Calu3 (cell line): ENCODE results near the gene PLEKHG1. TPM values are rescaled to one million over a fixed set of nuclear protein-coding genes. Genes with fewer than 3 reads are reported as not detected.

Experiments used
- BruUV-seq: library from RNA; stranded (reverse); fragments of 400-500 nt; replicated peaks from 2 replicates; lab custom pipeline; 2021; lab: Mats Ljungman, UMichigan
- CTCF ChIA-PET: fragments of 300-600 bp; sonication (Branson Sonifier 250); formaldehyde crosslinking; loops from one replicate; lab custom pipeline; 2022; ENCODE audit warnings: antibody characterized with exemption; lab: Charles Lee
- DNase-seq: peaks from one replicate; pipeline ENCODE4 v3.0.0; 2022
- H3K27ac Mint-ChIP-seq: one replicate; pipeline ENCODE4 v1.8.0; 2022; ENCODE audit warnings: mixed read lengths; ENCODE audit not compliant: unreplicated experiment
- H3K27me3 Mint-ChIP-seq: one replicate; pipeline ENCODE4 v1.8.0; 2022; ENCODE audit warnings: mixed read lengths; ENCODE audit not compliant: unreplicated experiment
- H3K36me3 Mint-ChIP-seq: one replicate; pipeline ENCODE4 v1.8.0; 2022; ENCODE audit warnings: mild to moderate bottlenecking, moderate library complexity, mixed read lengths; ENCODE audit not compliant: insufficient read depth, unreplicated experiment
- H3K4me1 Mint-ChIP-seq: one replicate; pipeline ENCODE4 v1.8.0; 2022; ENCODE audit warnings: mild to moderate bottlenecking, low read depth, mixed read lengths; ENCODE audit not compliant: unreplicated experiment
- H3K4me3 Mint-ChIP-seq: one replicate; pipeline ENCODE4 v1.8.0; 2022; ENCODE audit warnings: mild to moderate bottlenecking, low read depth, moderate library complexity, mixed read lengths; ENCODE audit not compliant: unreplicated experiment
- H3K9me3 Mint-ChIP-seq: one replicate; pipeline ENCODE4 v1.8.0; 2022; ENCODE audit warnings: low read depth, mixed read lengths; ENCODE audit not compliant: unreplicated experiment
- CTCF ChIP-seq: fragments of 200-600 bp; IDR thresholded peaks from one replicate; pipeline ENCODE4 v1.8.0; 2022; ENCODE audit warnings: antibody characterized with exemption; ENCODE audit not compliant: unreplicated experiment
- intact Hi-C: fragments of 100-400 bp; cut with micrococcal nuclease; formaldehyde crosslinking; loops from one replicate; pipeline ENCODE4 v1.10.0; 2022; ENCODE audit not compliant: unreplicated experiment
- total RNA-seq: library from RNA; stranded (reverse); gene quantifications from 2 replicates; pipeline ENCODE4 v1.2.3, GENCODE V29; 2022

The PLEKHG1 gene
- total RNA-seq, 1 experiment from 2014 or later, result 16.9 TPM

DNA sequence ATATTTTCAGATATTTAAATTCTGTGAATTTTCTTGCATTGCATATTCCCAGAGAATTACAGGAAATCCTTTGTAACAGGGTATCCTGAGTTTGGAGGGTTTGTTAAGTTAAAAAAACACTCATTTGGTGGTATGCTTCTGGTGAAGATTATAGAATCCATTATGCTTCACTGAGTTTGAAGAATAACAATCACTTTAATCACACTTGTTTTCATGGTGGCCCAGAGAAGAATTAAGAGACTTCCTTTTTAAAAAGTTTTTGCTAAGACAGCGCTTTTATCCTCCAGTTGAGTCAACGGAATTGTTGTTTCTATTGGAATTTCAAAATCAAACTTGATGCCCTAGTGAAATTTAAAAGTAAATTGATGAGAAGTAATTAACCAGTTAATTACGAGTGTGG, 17.4 kb downstream of the PLEKHG1 start:
- CTCF ChIA-PET, result no interaction called here
- no TSS peak for BruUV-seq
- intact Hi-C loops, result no loop called here
- DNase-seq, result no peak
- no peaks in the 10 kb centered on the region for H3K36me3 Mint-ChIP-seq
- no peaks in the 10 kb centered on the region for H3K4me1 Mint-ChIP-seq
- no peaks in the 10 kb centered on the region for H3K27me3 Mint-ChIP-seq
- H3K9me3 Mint-ChIP-seq, result no peaks in the 10 kb centered on the region
- TF ChIP-seq CTCF, result no peak
- H3K4me3 Mint-ChIP-seq, result no peak overlapping the region
- no peak overlapping the region for H3K27ac Mint-ChIP-seq

- H3K36me3 Mint-ChIP-seq, result no peaks in the 10 kb centered on the region
- no peak for TF ChIP-seq CTCF
- intact Hi-C loops, result no loop called here
- no TSS peak for BruUV-seq
- H3K9me3 Mint-ChIP-seq, result no peaks in the 10 kb centered on the region
- H3K4me3 Mint-ChIP-seq, result no peak overlapping the region
- DNase-seq, result no peak
- CTCF ChIA-PET, result no interaction called here
- H3K27me3 Mint-ChIP-seq, result no peaks in the 10 kb centered on the region
- H3K4me1 Mint-ChIP-seq, result no peaks in the 10 kb centered on the region
- no peak overlapping the region for H3K27ac Mint-ChIP-seq
Observed at GRCh38 chr6:150617496-150618460, 18.1 kb downstream of the PLEKHG1 start.

GRCh38 chr6:150619275-150619674, 19.6 kb downstream of the PLEKHG1 start:
- DNase-seq, result no peak
- no peak overlapping the region for H3K4me3 Mint-ChIP-seq
- no peak for TF ChIP-seq CTCF
- H3K27me3 Mint-ChIP-seq, result no peaks in the 10 kb centered on the region
- H3K27ac Mint-ChIP-seq, result no peak overlapping the region
- CTCF ChIA-PET, result no interaction called here
- no peaks in the 10 kb centered on the region for H3K4me1 Mint-ChIP-seq
- no TSS peak for BruUV-seq
- no peaks in the 10 kb centered on the region for H3K9me3 Mint-ChIP-seq
- H3K36me3 Mint-ChIP-seq, result no peaks in the 10 kb centered on the region
- intact Hi-C loops, result no loop called here

GRCh38 chr6:150620244-150620643, 20.6 kb downstream of the PLEKHG1 start:
- no peaks in the 10 kb centered on the region for H3K9me3 Mint-ChIP-seq
- no peak overlapping the region for H3K4me3 Mint-ChIP-seq
- BruUV-seq, result no TSS peak
- no peaks in the 10 kb centered on the region for H3K36me3 Mint-ChIP-seq
- intact Hi-C loops, result no loop called here
- CTCF ChIA-PET, result interaction anchor here (0.6 kb wide), 1 partner anchor 228 kb away, joined by 3 read pairs; no protein-coding TSS in a partner anchor
- H3K4me1 Mint-ChIP-seq, result no peaks in the 10 kb centered on the region
- DNase-seq, result no peak
- no peak overlapping the region for H3K27ac Mint-ChIP-seq
- no peak for TF ChIP-seq CTCF
- no peaks in the 10 kb centered on the region for H3K27me3 Mint-ChIP-seq
